GM18499 (cell line): ENCODE measurements around the gene TMX2.
A peak's percentile ranks its signal among the peaks of the same experiment; 100 is the strongest.
"Not testable (repeated sequence)": the region's sequence is repeated elsewhere in the genome, so short reads cannot be mapped to it uniquely, and the experiment has no call there.

Experiments used
- ATAC-seq: cut with Tn5 transposase; IDR thresholded peaks from one replicate; pipeline ENCODE4 v1.9.1; 2021; ENCODE audit warnings: moderate number of reproducible peaks; ENCODE audit not compliant: insufficient read depth, unreplicated experiment

TMX2 gene, protein sequence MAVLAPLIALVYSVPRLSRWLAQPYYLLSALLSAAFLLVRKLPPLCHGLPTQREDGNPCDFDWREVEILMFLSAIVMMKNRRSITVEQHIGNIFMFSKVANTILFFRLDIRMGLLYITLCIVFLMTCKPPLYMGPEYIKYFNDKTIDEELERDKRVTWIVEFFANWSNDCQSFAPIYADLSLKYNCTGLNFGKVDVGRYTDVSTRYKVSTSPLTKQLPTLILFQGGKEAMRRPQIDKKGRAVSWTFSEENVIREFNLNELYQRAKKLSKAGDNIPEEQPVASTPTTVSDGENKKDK

DNA sequence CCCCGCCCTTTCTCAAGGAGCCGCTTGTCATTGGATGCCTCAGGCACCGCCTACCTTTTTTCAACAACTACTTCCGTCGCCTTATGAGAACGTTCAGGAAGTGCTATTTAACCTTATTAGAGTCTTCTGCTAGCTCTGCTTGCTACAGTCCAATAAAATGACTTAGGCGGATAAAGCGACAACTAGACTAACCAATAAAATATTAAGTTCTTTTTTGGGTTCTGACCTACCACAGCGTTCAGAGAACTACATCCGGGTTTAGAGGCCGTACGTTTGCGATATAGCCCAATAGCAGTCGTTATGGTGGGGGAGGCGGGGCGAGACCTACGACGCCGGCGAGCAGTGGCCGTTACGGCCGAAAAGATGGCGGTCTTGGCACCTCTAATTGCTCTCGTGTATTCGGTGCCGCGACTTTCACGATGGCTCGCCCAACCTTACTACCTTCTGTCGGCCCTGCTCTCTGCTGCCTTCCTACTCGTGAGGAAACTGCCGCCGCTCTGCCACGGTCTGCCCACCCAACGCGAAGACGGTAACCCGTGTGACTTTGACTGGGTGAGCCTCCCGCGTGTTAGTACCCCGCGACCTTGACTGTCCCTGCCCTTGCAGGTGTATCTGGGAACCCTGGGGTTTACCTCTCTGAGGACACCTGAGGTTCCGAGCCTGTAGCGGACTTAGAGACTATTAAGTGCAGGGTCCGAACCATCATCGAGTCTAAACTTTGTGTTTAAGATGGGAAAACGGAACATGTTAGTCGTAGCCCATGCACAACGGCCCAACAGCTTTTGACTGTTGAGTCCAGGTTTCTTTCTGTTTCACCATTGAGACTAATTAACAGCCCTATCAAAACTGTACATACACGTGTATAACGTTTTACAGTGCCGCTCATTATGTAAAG is at the start of gene TMX2:
Gene TMX2, plus strand, starts transcription at position 338 of the 895 bp plus-strand sequence. Its CDS starts 26 bp downstream, at position 364.
- ATAC-seq = peak; percentile 92

DNA sequence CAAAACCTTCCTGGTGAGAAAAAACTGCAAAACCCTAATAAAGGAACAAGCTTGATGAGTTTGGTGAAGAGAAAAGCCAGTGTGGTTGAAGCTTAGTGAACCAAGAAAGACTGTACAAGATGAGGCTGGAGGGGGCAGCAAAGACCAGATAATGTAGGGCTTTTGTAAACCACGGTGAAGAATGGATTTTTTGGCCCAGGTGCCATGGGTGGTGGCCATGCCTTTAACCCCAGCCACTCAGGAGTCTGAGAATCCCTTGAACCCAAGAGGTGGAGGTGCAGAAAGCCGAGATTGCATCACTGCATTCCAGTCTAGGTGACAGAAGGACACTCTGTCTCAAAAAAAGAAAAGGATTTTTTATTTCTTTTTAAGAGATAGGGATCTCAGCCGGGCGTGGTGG is 49.5 kb upstream of the TMX2 start:
- no peak for ATAC-seq

DNA sequence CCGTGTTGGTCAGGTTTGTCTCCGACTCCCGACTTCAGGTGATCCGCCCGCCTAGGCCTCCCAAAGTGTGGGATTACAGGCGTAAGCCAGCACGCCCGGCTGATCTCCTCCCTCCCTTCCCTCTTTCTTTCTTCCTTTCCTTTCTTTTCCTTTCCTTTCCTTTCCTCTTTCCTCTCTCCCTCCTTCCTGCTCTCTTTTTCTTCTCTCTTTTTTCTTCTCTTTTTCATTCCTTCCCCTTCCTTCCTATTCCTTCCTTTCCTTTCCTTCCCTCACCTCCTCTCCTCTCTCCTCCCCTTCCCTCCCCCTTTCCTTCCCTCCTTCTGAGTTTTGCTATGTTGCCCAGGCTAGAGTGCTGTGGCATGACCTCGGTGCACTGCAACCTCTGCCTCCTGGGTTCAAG is 48.4 kb upstream of the TMX2 start:
- no peak for ATAC-seq

DNA sequence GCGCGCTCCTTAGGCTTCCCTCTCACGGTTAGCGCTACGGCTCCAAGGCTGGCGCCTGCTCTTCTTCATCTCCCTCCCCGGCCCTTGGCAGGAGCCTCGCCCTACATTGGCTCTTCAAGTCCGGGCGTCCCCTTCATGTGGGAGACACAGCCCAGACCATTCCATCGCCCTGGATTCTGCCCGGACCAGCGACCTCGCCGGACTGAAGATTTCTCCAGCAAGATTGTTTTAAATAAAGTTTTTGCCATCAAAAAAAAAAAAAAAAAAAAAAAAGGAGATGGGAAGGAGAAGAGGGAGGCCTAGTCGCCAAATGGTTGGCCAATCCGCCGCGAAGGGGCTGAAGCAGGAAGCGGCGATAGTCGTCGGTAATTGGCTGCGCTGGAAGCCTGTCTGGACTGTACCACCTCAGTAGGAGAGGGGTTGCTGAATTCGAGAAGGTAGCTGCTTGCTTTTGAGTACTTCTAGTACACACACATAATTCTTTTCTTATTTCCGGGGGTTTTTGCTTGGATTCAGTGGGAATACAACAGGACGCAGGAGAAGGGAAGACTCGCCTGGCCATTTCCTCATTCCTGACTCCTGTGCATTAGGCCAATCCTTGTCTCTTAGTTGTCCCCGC is 45.2 kb upstream of the TMX2 start:
- ATAC-seq = peak; percentile 54

DNA sequence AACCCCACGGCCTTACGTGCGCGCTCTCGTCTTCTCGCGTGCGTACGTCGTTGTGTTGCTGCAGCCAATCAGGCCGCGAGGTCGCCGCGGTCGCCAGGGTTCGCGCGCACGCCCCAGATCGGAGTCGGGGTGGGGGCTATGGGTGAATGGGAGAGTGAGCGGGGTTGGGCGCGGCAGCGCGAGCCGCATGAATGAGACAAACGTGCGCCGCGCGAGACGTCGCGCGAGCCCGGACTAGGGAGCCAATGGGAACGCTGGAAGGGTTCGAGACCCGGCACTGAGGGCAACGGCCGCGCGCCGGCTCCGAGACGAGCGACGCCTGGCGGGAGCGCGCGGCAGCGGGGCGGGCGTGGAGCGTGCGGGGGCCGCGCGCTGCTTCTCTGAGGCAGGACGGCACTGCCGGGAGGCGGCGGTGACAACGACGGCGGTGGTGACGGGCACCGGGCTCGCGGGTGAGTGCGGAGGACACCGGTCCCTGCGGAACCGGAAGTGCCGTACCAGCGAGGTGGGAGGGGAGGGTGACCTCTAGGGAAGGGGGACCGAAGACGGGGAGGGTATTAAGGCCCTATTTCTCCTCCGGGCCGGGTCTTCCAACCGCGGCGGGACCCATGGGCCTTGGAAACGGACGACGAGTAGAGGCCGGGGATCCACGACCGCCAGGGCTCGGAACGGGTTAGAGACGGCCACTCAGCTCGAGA is 44.5 kb upstream of the TMX2 start, which contains the start of gene ZDHHC5:
Gene ZDHHC5, plus strand, starts transcription at position 379 of the 698 bp plus-strand sequence. CDS start 4,977 bp downstream, outside the sequence.
- peak; percentile 73 for ATAC-seq

DNA sequence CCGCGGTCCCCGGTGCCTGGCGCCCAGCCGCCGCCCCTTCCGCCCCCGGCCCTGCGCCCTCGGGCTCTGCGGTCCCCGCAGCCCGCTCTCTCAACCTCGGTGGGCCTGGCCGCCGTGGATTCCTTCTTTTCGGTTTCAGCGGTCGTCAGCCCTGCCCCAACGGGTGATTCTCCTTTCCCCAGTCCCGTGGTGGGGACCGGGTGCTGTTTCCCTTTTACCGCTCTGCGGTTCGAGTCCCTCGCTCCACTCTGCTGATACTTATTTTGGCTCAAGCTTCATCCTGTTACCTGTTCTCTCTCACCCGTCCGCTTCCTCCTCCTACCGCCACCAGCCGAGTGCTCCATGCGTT is 44.0 kb upstream of the TMX2 start:
- no peak for ATAC-seq

DNA sequence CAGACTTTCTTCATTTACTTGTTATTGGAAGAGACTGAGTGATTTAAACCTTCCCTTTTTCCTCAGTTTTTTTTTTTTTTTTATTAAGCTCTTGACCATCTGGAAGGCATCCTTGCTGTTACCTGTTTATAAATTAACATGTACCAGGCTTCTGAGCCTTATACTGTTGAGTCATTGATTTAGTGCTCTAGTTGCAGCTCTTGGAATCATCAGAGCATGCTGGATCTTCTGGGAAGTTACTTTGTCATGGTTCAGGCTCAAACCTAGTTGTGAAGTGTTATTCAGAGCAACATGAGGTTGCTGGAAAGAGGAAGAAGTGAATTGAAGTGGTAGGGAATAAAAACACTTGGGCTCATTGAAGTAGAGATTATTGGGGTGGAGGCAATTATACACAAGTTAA is 38.1 kb upstream of the TMX2 start:
- ATAC-seq = no peak

DNA sequence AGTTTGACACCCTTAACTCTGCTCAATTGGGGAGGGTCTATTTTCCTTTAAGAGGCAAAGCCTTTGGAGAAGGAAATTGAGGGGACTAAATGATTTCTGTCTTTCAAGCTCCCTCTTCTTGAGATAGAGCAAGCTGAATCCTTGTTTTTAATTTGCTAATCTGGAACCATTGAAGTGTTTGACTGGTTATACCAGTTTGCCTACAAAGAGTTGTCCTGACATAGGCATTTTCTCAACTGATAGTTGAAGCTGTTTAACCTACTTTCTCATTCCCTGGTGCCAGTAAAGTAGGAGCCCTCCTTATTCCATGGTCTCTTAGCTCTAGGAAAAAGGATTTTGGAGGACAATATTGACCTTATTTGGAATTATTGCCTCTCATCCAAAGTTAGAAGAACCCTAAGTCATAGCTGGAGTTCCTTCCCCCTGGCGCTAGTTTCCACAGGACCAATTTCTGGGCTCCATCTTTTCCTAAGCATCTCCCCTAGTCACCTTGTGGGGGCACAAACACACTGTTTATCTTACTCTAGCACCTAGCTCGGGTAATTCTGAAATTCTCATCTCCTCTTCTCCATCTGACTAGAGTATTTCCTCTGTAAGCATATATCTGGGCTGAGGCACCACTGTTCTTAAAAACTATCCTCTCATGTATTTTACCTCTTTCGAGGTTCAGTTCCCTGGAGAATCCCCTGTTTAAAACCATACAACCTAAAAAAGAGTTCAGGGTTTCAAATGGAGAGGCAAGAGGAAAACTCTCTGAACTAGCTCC is 37.0 kb upstream of the TMX2 start:
- no peak for ATAC-seq

DNA sequence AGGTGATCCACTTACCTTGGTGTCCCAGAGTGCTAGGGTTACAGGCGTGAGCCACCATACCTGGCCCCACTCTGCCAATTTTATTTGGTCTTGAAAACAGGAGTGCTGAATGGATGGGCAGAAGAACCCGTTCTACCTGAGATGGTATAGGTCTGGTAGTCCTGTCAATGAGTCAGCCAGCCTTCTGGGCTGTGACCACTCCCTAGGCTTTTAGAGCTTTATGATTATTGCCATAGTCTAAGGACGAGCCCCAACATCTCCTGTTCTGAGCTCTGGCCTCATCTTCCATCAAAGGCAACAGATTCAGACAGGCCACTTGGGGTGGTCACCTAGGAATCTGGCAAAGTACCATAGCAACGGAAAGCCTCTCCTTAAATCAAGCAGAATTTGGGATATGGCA is 33.0 kb upstream of the TMX2 start:
- ATAC-seq = no peak

DNA sequence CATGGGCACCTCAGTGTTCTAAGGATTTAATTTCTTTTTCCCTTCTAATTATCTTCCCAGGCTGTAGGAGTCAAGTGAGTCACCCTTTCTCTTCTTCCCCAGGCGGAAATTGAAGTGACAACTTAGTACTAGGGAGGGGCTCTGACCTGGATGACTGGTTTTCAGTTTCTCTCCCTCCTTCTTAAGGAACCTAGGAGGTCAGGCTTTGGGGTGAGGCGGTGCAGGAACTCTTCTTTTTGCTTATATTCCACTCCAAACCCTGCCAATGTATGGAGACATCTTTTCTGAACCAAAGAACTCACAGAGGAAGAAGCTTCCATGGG is 31.9 kb upstream of the TMX2 start:
- ATAC-seq = no peak

DNA sequence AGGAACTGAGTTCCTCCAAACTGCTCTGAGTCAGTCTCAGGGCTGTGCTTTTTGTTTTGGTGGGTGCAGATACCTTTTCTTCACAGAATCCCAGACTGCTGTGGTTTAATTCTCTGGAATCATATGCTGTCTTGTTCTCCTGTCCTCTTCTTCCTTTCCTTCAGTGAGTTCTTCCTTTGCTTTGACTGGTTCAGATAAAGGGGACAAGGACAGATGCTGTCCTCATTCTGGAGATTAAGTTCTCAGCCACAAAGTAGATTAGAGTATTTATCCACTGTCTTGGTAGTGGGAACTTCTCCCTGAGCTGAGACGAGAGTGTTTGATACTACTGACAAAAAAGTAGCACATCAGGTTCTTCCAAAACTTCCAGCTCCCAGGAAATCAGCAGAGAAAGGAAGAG is 31.2 kb upstream of the TMX2 start:
- ATAC-seq = no peak

DNA sequence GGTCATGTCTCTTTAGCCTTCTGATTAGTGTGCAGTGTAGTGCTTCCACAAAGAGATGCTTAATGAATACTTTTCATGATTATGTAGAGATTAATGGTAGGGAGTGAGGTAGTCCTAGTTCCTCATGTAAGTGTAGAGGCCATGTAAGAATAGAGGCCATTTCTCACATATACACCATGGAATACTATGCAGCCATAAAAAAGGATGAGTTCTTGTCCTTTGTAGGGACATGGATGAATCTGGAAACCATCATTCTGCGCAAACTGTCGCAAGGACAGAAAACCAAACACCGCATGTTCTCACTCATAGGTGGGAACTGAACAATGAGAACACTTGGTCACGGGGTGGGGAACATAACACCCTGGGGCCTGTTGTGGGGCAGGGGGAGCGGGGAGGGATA is 21.9 kb upstream of the TMX2 start:
- not testable (repeated sequence) for ATAC-seq

DNA sequence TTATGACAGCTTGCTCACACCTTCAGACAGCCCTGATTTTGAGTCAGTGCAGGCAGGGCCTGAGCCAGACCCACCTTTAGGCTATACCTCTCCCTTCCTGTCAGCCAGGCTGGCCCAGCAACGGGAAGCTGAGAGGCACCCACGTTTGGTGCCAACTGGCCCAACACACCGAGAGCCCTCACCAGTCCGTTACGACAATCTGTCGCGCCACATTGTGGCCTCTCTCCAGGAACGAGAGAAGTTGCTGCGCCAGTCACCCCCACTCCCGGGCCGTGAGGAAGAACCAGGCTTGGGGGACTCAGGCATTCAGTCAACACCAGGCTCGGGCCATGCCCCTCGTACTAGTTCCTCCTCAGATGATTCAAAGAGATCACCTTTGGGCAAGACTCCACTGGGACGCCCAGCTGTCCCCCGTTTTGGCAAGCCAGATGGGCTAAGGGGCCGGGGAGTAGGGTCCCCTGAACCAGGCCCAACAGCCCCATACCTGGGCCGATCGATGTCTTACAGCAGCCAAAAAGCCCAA is 13.5 kb upstream of the TMX2 start:
- no peak for ATAC-seq

DNA sequence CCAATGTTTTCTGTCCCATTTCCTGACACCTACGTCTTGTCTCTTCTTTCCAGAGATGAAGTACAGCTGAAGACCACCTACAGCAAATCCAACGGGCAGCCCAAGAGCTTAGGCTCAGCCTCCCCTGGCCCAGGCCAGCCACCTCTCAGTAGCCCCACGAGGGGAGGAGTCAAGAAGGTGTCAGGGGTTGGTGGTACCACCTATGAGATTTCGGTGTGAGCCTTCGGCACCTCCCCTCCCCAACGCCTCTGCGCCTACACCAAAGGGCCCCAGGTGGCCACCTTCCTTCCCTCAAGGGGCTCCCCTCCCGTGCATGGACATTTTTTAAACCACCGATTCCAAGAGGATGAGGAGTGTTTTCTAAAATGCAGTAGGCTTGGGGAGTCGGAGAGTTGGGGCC is 12.6 kb upstream of the TMX2 start:
- no peak for ATAC-seq

DNA sequence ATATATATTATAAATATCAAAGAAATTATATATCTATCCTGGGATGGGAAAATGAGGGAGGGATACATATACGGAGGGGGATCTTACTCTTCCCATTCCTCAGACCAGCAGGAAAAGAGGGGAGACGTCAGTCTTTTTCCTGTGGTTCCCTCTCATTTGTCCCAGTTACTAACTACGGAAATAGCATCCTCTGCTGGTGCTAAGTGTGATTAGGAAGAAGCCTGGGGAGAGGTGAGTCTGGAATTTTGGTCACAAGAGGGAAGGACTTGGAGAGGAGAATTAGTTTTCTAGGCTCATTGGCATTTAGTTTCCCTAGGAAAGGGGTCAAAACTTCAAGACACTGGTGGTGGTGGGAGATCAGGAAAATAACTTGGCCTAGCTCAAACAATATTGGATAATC is 12.0 kb upstream of the TMX2 start:
- ATAC-seq = no peak

DNA sequence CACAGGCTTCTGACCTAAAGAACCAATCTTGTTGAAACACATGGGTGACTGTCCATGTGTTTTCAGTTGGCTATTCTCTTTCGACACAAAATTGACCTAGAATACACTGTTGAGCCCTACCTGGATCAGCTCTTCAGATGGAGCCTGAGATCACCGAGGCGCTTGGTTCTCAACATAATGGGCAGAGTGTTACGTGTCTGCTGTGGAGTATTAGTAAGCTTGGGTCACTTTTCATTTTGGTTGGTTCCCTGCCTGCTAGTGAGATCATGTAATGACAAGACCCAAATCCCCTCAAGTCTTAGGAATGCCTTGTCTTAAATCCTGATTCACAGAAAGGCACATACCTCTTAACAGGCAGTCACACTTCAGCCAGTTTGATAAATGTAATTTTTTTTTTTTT is 9.1 kb upstream of the TMX2 start:
- ATAC-seq = no peak

DNA sequence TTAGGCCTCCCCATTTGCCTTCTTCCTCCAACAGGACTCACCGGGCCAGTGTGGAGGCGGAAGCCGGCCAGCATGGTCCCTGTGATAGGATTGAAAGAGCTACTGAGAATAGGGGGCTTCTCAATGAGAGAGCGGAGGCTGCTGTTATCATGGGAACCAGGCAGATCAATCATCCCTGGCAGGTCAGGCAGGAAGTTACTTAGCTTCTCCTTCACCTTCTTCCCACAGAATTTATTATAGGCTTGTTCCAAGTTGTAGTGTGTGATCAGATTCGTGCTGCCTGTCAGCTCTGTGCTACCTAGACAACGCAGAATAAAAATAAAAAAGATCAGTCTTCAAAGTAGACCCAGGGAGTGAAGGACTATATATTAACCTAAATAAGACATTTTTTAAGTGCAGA is 7.5 kb upstream of the TMX2 start:
- ATAC-seq = no peak

DNA sequence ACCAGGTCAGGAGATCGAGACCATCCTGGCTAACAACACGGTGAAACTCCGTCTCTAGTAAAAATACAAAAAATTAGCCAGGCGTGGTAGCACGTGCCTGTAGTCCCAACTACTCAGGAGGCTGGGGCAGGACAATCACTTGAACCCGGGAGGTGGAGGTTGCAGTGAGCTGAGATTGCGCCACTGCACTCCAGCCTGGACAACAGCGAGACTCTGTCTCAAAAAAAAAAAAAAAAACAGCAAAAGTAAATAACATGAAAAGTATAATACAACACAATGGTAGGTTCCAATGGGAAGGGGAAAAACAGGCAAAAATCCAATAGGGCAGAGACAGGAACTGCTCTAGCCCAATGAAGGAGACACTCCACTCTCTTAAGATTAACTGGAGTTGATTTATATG is 7.0 kb upstream of the TMX2 start:
- ATAC-seq = not testable (repeated sequence)

DNA sequence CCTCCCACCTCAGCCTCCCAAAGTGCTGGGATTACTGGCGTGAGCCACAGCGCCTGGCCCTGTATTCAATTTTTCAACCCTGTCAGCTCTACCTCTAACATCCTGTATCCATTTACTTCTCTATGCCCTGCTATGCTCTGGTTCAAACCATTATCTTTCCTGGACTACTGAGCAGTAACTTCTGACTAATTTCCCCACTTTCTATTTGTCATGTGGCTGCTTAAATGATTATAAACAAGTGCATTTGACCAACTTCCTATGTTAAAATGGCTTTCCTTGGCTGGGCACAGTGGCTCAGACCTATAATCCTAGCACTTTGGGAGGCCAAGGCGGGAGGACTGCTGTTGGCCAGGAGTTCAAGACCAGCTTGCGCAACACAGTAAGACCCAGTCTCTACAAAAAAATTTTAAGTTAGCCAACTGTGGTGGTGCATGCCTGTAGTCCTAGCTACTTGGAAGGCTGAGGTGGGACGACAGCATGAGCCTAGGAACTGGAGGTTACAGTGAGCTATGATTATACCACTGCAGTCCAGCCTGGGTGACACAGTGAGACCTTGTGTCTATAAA is 2.5 kb upstream of the TMX2 start:
- ATAC-seq = no peak
